Brain pericyte (primary cell): Measurements from ENCODE around the gene GNG14.
"Not testable (repeated sequence)": the region's sequence is repeated elsewhere in the genome, so short reads cannot be mapped to it uniquely, and the experiment has no call there.

Experiments
- DNase-seq: peaks from one replicate; pipeline ENCODE4 v3.0.0-alpha.2; 2012; ENCODE audit warnings: low read depth, low spot score

Gene GNG14

DNA sequence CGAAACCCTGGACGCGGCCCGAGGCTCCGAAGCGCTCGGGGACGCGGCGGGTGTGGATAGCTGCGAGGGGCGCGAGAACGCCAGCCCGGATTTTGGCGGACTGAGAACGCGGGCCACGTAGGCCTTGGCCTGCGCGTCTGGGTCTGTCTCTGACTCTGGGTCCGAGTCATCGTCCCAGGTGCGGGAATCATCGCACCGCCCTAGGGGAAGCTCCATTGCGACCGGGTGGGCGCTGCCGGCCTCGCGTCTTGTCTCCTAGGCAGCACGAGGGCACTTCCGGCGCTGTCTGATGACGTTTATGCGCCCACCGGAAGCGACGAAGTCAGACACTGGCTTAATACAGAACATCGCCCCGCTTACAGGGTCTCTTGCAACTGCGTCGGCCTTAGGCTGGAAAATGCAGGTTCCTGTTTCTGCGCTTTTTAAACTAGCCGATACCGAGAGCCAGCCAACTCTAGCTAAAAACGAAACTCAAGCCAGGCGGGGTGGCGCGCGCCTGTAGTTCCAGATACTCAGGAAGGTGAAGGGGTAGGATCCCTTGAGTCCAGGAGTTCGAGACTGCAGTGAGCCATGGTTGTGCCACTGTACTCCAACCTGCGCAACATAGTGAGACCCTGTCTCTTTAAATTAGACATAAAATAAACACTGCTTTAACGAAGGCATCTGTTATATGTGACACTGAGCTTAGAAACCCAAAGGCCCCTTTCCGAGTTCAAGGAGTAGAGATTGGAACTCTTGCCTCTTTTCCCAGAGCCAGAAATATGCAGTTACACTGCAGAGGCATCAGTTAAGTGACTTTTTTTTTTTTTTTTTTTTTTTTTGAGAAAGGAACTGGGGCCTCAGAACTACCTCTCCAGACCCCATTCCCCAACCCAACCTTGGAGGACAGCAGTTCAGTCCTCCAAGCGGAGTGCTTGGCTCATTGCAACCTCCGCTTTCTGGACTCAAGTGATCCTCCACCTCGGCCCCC is 8.9 kb downstream of the GNG14 start, which contains the start of gene FBXW9:
FBXW9 (minus strand) TSS at position 266 of the 970 bp plus-strand sequence; CDS start at position 216, 50 bp downstream.
- DNase-seq: peak; percentile 83

DNA sequence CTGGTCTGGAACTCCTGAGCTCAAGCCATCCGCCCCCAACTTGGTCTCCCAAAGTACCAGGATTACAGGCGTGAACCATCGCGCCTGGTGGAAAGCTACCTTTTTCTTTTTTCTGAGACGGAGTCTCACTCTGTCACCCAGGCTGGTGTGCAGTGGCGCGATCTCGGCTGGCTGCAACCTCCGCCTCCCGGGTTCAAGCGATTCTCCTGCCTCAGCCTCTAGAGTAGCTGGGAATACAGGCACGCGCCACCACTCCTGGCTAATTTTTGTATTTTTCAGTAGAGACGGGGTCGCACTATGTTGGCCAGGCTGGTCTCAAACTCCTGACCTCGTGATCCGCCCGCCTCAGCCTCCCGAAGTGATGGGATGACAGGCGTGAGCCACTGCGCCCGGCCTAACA is 9.6 kb downstream of the GNG14 start:
- not testable (repeated sequence) for DNase-seq

DNA sequence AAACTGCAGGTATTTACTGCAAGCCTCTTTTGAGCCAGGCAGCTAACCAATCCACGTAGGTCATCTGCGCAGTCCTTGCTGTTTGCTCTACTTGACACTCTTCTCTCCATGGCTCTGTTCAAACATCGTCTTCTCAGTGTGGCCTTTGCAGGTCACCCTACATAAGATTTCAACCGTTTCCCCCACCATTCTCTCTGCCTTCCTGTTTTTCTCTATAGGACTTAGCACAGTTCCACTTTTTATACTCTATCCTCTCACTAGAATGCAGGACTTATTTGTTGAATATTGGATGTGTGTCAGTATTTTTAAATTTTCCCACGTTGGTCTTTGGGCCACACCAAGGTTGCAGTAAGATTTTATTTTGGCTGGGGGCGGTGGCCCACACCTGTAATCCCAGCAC is 10.3 kb downstream of the GNG14 start:
- DNase-seq: no peak

- no peak for DNase-seq
These were observed 13.9 kb downstream of the GNG14 start for GRCh38 chr19:12701596-12702282.

DNA sequence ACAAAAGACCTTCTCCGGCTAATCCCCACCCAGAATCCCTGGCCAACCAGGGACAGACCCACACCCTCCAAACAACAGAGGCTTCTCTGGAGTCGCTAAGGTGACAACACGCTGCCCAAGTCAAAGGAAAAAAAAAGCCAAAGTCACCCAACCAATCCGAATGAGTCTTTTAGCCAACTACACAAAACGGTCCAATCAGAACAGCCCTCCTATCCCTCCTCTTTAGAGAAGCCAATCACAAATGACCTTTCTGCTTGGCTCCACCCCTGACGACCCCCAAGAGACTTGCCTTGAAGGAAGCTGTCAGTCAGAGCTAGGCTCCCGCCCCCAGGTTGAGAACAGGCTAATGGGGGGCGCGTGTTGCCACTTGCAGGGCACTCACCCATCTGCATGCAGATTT is 15.2 kb downstream of the GNG14 start:
- DNase-seq: no peak

GRCh38 chr19:12705169-12705568 is 17.4 kb downstream of the GNG14 start:
- no peak for DNase-seq

DNA sequence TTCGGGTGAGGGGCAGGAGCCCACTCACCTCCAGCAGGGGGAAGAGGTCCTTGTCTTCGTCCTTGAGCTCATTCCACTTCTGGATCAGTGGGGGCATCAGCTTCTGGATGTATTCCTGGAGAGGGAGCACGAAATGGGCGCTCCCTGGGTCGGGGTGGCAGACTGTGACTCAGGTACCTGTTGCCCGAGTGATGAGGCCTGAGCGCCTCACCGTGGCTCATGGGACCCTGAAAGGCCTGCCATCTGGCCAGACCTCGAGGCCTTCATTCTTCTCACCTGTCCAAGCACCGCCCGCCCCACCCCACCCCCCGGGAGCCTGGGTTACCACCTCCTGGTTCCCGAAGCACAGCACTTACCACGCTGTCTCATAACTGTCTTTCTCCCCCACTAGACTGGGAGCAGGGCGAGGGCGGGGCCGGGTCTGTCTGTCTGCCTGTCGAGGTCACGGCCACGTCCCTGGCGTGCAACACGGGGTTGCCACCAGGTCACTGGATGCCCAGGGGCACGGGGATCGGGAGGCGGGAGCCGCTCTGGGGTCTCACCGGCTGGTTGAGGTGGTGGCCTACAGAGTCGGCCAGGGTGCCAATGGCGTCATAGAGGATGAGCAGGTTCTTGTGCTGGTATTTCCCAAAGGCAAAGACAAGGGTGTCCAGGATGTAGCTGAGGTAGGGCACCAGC is 18.0 kb downstream of the GNG14 start:
- DNase-seq: no peak

DNA sequence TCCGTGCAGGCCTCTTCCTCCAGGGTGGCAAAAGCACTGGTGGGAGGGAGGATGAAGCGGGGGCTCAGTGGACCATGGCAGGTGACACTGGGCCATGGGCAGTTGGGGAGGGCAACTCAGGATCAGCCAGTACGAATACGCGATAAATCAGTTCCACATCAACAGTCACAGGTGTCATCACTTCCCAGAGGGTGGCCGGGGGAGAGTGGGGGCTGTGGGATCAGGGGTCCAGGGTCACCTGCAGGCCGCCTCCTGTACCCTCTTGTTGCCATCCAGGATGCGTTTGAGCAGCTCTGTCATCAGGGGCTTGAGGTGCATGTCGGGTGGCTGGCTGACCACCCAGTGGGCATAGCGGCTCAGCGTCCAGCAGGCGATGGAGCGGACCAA is 18.5 kb downstream of the GNG14 start:
- no peak for DNase-seq

- no peak for DNase-seq
These were observed 20.8 kb downstream of the GNG14 start for GRCh38 chr19:12708641-12709040.

DNA sequence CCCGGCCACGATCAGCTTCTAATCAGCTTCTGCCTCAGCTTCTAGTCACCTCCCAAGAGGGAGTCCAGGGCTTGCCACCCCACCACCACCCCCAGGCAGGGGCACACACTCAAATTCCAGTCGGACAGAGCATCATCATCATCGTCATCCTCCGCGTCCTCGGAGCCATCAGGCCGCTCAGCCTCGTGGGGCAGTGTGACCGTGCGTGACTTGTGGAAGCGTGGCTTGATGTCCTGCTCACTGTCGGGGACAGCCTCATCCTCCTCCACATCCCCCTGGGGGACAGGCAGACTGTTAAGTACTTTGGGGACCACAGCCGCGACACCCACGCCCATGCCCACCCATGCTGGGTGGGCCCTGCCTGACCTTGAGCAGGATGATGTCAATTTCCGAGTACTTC is 23.4 kb downstream of the GNG14 start:
- DNase-seq: no peak

DNA sequence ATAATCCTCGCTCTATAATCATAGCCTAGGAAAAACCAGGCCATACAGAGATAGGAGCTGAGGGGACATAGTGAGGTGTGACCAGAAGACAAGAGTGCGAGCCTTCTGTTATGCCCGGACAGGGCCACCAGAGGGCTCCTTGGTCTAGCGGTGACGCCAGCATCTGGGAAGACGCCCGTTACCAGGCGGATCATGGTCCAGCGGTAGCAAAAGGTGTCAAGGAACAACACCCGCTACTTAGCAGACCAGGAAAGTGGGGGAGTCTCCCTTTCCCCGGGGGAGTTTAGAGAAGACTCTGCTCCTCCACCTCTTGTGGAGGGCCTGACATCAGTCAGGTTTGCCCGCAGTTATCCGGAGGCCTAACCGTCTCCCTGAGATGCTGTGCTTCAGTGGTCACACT is 24.3 kb downstream of the GNG14 start:
- DNase-seq: not testable (repeated sequence)

GRCh38 chr19:12713304-12713703 is 25.5 kb downstream of the GNG14 start:
- DNase-seq: not testable (repeated sequence)

- DNase-seq: no peak
These were observed 27.3 kb downstream of the GNG14 start for GRCh38 chr19:12715102-12715501.

DNA sequence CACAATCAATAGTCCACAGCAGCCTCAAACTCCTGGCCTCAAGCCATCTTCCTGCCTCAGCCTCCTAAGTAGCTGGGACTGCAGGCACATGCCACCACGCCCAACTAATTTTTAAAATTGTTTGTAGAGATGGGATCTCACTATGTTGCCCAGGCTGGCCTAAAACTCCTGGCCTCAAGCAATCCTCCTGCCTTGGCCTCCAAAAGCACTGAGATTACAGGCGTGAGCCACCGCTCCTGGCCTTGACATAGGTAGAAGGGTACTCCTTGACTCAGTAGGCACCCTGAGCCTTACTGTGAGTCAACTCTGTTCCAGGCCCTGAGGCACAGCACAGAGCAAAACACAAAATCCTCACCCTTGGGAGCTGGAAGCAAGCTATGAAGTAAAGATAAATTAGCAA is 28.1 kb downstream of the GNG14 start:
- DNase-seq: no peak

DNA sequence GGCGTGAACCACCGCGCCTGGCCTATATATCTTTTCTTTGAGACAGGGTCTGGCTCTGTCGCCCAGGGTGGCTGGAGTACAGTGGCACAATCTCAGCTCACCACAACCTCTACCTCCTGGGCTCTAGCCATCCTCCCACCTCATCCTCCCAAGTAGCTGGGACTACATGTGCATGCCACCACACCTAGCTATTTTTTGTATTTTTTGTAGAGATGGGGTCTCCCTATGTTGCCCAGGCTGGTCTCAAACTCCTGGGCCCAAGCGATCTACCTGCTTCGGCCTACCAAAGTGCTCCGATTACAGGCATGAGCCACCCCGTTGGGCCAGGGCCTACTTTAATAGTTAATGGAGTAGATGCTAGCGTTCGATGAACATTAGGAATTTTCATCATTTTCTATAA is 32.5 kb downstream of the GNG14 start:
- no peak for DNase-seq

GRCh38 chr19:12720851-12721655 is 33.3 kb downstream of the GNG14 start:
- DNase-seq: no peak

DNA sequence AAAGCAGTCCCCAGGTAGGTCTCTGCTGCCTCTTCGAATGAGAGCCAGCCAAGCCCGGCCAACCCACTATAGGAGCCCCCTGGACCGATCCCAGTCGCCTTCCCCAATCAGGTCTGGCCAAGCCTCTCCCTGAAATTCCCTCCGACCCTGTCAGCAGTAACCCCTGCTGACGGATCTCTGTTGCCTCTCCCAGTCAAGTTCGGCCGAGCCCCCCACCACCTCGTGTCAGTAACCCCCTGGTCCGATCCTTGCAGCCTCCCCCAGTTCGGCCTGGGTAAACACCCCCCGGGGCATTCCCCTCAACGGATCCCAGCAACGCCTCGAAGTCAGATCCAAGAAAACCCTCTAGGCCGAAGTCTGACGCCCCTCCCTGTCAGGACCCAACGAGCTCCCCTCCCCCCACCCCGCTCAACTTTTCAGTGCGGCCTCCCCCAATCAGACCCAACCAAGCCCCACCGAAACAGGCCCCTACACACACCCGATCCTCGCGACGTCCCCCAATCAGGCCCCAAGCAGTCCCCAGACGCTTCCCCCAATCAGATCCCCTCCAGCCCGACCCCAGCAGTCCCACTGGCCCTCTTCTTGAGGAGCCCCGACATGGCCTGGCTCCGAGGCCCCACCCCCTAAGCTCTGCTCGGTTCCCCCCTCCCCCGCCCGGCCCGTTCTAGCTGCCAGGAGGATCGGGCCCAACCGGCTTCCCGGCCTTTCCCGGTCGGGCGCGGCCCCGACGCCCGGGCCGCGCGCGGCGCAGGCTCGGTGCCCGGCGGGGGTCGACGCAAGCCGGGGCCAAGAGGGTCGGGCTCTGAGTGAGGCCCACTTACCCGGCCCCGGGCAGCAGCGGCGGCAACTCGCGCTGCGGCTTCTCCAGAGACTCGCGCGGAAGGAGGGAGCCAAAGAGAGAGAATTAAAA is 34.1 kb downstream of the GNG14 start:
- DNase-seq: peak; percentile 47

- DNase-seq: peak; percentile 93
These were observed 35.0 kb downstream of the GNG14 start for GRCh38 chr19:12722566-12723380.

DNA sequence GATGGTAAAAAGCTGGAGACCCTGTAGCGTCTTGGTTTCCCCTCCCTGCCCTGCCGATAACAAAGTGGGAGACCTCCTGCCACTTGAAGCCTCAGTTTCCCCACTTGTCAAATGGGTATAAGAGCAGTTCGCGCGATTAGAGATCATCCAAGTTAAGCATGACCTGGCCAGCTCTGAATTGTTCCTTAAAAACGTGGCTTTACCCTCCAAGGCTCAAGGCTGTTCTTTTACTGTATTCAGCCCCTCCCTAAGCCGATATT is 35.5 kb downstream of the GNG14 start:
- no peak for DNase-seq
